Endothelial cell (in vitro differentiated cells): ENCODE data around the gene COL4A5. TPM values are rescaled to one million over a fixed set of nuclear protein-coding genes. Genes with fewer than 3 reads are reported as not detected.

ENCODE experiments used
- DNase-seq: peaks from one replicate; pipeline ENCODE4 v3.0.0; 2021; ENCODE audit warnings: low spot score
- H3K27ac Mint-ChIP-seq: one replicate; pipeline ENCODE4 v1.8.0; 2021; ENCODE audit warnings: mixed read lengths, inconsistent platforms; ENCODE audit not compliant: unreplicated experiment
- H3K27me3 Mint-ChIP-seq: one replicate; pipeline ENCODE4 v1.8.0; 2021; ENCODE audit warnings: mild to moderate bottlenecking, moderate library complexity, mixed read lengths, inconsistent platforms; ENCODE audit not compliant: unreplicated experiment
- H3K36me3 Mint-ChIP-seq: one replicate; pipeline ENCODE4 v1.8.0; 2021; ENCODE audit warnings: mild to moderate bottlenecking, low read depth, mixed read lengths, inconsistent platforms; ENCODE audit not compliant: unreplicated experiment
- H3K4me1 Mint-ChIP-seq: one replicate; pipeline ENCODE4 v1.8.0; 2021; ENCODE audit warnings: mild to moderate bottlenecking, mixed read lengths, inconsistent platforms; ENCODE audit not compliant: unreplicated experiment
- H3K4me3 Mint-ChIP-seq: one replicate; pipeline ENCODE4 v1.8.0; 2021; ENCODE audit warnings: mild to moderate bottlenecking, mixed read lengths, inconsistent platforms; ENCODE audit not compliant: unreplicated experiment
- H3K9me3 Mint-ChIP-seq: one replicate; pipeline ENCODE4 v1.8.0; 2021; ENCODE audit warnings: mixed read lengths, inconsistent platforms; ENCODE audit not compliant: unreplicated experiment
- CTCF ChIP-seq: fragments of 200-600 bp; sonication (generic); IDR thresholded peaks from one replicate; pipeline ENCODE4 v1.5.0; 2021; ENCODE audit warnings: antibody characterized with exemption; ENCODE audit not compliant: unreplicated experiment
- total RNA-seq: library from RNA; stranded (reverse); fragmentation: NEBNext Ultra II Directional; extraction: Animal tissue kit (Norgen Biotek cat#: 25700); gene quantifications from one replicate; pipeline ENCODE4 v1.2.1, GENCODE V29; 2021; ENCODE audit not compliant: unreplicated experiment

COL4A5 gene
- total RNA-seq, 1 donor from 2014 or later: 54.6 TPM

DNA sequence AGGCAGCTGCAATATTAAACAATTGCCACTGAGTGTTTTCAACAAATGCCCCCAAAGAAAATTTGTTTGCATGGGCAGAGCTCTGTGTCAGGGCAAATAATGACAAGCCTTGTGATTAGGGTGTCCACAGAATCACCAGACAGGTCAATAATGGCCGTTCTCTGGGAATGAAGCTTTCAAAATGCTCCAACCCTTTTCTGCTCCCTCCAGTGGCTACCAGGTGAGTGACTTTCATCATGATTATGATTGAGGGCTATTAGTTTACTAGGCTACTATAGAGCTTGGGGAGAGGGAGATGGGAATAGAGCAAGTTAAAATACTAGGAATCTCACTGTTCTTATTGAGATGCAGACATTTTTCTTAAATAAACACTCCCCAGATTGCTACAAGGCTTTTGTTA is 273.2 kb downstream of the COL4A5 start:
- Mint-ChIP-seq H3K36me3 (no peaks in the 10 kb centered on the region), H3K27ac (no peak overlapping the region), H3K27me3 (no peaks in the 10 kb centered on the region), H3K9me3 (no peaks in the 10 kb centered on the region), H3K4me3 (no peak overlapping the region), H3K4me1 (no peaks in the 10 kb centered on the region)
- TF ChIP-seq CTCF: no peak
- DNase-seq: no peak

DNA sequence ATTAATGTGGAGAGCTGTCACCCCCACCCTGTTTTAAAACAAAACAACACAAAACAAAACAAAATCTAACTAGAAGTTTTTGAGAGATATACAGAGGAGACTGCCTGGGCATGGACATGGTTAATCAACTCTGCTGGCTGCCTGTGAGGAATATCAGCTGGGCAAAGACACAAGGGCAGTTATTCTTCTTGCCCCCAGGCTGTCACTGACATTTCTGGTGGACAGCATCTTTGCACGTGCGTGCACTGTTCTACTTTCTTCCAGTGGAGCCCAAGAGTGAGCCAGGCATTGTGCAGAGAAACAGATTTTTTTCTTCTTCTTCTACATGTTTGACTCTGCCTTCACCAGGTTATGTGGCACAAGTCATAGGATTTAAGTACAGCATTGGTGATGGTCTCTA is 282.9 kb downstream of the COL4A5 start:
- Mint-ChIP-seq H3K9me3 (no peaks in the 10 kb centered on the region), H3K27me3 (no peaks in the 10 kb centered on the region), H3K27ac (no peak overlapping the region), H3K4me3 (no peak overlapping the region), H3K36me3 (no peaks in the 10 kb centered on the region), H3K4me1 (no peaks in the 10 kb centered on the region)
- TF ChIP-seq CTCF: no peak
- no peak for DNase-seq

DNA sequence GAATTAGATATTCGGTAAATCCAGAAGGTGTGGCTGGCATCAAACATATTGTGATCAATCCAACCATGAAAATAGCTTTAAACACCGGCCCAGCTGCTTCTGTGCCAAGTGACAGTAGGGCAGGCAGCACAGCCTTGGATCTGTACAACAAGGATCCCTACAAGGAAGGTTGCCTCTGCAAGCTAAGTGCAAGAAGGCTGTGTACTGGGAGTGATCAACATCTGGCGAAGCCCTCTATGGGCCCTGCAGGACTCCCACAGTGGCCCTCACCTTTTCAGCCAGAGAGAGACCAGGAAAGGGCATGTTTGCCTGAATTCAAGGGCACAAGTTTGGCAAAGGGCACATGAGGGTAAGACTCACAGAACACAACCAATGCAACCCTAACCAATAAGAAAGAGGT is 287.1 kb downstream of the COL4A5 start:
- H3K4me1 Mint-ChIP-seq: no peaks in the 10 kb centered on the region
- H3K27ac Mint-ChIP-seq: no peak overlapping the region
- DNase-seq: no peak
- no peaks in the 10 kb centered on the region for H3K36me3 Mint-ChIP-seq
- H3K27me3 Mint-ChIP-seq: no peaks in the 10 kb centered on the region
- H3K9me3 Mint-ChIP-seq: no peaks in the 10 kb centered on the region
- no peak for TF ChIP-seq CTCF
- H3K4me3 Mint-ChIP-seq: no peak overlapping the region

DNA sequence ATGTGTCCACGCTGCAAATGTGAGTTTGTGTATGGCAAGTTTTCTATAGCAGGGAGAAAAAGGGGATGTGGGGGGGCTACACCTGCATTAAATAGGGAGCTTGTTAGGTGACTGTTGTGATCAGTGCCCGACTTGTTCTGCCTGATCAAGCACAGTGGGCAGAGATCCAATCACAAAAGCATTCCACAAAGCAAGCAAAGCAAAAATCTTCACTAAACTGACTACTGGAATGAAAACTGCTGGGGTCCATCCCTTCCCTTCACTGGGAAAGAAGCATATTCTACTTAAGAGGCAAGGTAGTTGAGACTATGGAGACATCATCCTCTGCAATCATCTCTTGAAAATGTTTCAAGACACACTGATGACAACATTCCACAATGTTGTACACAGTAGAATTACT is 291.5 kb downstream of the COL4A5 start:
- Mint-ChIP-seq H3K4me1 (no peaks in the 10 kb centered on the region), H3K36me3 (no peaks in the 10 kb centered on the region), H3K27ac (no peak overlapping the region), H3K9me3 (no peaks in the 10 kb centered on the region), H3K27me3 (peaks cover 4% of the 10 kb centered on the region), H3K4me3 (no peak overlapping the region)
- DNase-seq: no peak
- no peak for TF ChIP-seq CTCF

DNA sequence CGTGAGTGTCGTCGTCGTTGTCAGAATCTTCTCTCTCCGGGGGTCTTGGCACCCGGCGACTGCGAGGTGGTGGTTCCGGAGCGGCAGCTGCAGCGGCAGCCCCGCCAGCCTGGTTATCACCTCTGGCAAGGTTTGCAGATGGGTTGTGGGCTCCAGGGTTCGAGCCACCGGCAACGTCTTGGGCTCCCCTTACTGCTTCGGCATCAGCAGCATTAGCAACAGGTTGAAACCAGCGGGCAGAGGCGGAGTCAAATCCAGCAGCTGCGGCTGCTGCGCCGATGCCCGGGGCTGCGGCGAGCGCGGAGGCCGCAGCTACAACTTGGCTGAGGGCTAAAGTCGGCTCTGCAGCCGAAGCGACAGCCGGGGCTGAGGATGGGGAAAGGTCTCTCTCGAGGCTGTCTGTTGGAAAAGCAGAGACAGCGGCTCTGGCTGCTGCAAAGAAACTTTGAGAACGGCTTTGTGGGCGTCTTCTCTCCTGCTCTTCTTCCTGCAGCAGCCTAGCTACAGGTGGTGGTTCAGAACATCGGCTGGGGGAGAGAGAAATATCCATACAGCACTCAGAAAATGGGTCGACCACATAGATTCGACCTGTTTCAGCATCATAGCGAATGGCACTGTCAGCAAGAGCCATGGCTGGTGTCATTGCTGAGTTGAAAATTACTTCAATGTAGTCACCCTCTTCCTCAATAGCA is 293.1 kb downstream of the COL4A5 start:
- H3K36me3 Mint-ChIP-seq: no peaks in the 10 kb centered on the region
- H3K4me1 Mint-ChIP-seq: no peaks in the 10 kb centered on the region
- peak; percentile 29 for DNase-seq
- H3K4me3 Mint-ChIP-seq: no peak overlapping the region
- no peak overlapping the region for H3K27ac Mint-ChIP-seq
- TF ChIP-seq CTCF: no peak
- H3K9me3 Mint-ChIP-seq: no peaks in the 10 kb centered on the region
- H3K27me3 Mint-ChIP-seq: peaks cover 6% of the 10 kb centered on the region
